HG03060 (cell line): Measurements from ENCODE around the gene GABRB1.
"Not testable (repeated sequence)": the region's sequence is repeated elsewhere in the genome, so short reads cannot be mapped to it uniquely, and the experiment has no call there.

Source experiments
- ATAC-seq: cut with Tn5 transposase; IDR thresholded peaks from one replicate; pipeline ENCODE4 v1.9.1; 2021; ENCODE audit warnings: low read depth, moderate number of reproducible peaks; ENCODE audit not compliant: unreplicated experiment

The GABRB1 gene

GRCh38 chr4:47271291-47271690 is 239.9 kb downstream of the GABRB1 start:
- ATAC-seq = no peak

DNA sequence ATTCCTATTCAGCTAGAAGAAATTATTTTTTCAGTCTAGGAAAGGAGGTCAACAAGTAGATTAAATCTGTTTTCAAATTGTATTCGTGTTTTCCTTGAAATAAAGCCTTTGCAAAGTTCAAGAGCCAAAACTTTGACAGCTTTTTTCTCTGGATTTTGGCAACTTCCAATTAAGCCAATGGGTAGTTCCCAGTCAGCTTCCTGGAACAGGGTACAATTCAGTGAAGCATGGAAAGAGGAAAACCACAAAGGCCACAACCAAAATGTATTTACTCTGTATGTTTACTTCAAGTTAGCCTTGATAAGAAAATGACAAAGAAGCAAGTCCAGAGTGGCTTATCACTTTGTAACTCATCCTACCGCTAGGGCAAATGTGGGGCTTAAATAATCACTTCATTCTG is 243.5 kb downstream of the GABRB1 start:
- ATAC-seq = no peak

DNA sequence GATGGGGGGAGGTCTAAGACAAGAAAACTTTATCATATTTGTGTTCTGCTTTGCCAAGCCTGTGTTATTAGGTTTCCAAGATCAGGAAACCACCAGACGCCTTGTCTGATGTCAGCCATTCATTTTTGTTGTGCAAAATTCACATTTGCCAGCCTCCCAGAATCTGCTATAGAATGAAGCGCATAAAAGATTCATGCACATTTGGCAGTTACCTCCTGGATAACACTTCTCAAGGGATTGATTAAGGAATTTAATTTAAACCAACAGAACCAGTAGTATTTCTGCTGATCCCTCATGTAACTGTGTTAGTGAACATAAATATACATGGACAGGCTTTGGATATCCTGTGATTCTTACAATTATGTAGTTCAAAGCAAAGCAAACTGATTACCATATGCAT is 244.2 kb downstream of the GABRB1 start:
- ATAC-seq = no peak

DNA sequence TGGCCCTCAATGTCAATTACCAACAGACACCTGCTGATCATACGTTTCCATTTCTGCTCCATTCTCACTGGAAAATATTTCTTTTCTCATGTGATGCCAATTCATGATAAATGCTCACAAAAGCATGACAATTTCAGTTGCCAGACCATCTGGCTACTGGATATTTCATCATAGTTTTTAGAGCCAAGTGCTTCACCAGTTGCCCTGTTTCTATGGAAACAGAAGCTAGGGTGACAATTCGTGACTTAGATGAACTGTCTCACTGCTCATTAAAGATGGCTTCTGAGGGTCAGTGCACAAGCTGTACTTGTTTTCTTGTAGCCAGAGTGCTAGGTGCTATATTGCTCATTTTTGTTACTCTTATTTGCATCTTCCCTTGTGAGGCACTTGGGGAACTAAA is 247.3 kb downstream of the GABRB1 start:
- no peak for ATAC-seq

GRCh38 chr4:47287735-47288134 is 256.4 kb downstream of the GABRB1 start:
- ATAC-seq = peak; percentile 95

GRCh38 chr4:47289805-47290204 is 258.4 kb downstream of the GABRB1 start:
- no peak for ATAC-seq

GRCh38 chr4:47290873-47291272 is 259.5 kb downstream of the GABRB1 start:
- ATAC-seq = not testable (repeated sequence)

GRCh38 chr4:47309165-47309564 is 277.8 kb downstream of the GABRB1 start:
- no peak for ATAC-seq

DNA sequence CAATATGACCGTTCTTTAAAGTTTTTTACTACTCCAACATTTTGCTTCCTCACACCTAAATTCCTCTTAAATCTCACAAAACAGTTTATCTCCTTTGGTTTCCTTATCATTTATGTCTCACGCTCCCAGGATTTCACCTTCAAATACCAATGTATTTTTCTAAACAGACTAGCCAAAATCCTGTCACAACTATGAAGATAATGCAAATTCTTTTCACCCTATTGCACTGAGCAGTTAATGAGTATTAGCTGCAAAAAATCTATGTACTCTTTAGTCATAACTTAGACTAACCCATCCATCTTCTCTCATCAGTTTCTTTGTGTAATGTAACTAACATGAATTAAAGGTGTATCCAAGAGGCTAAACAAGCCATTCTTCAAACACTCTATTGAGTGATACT is 280.8 kb downstream of the GABRB1 start:
- ATAC-seq = no peak

DNA sequence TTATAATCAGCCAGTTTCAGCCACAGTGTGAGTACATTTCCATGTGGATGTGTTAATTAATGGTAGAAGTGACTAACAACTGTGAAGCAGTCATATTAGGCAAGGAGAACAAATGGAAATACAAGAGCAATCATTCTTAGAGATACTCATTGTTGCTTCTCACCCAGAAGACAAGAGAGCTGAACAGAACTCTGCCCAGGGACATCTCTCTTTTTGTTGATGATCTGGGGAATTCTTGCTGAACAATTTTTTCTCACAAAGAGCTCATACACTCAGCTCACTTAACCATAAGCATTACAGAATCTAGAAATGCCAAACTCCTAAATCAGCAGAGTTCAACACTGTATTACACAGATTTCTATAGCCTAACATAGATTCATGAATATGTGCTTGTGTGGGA is 282.0 kb downstream of the GABRB1 start:
- no peak for ATAC-seq

DNA sequence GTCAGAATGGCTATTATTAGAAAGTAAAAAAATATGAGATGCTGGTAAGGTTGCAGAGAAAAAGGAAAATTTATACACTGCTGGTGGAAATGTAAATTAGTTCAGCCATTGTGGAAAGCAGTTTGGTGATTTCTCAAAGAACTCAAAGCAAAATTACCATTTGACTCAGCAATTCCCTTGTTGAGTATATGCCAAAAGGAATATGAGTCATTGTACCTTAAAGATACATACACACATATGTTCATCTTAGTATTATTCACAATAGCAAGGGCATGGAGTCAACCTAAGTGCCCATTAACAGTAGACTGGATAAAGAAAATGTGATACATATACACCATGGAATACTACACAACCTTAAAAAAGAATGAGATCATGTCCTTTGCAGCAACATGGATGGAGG is 284.0 kb downstream of the GABRB1 start:
- peak; percentile 70 for ATAC-seq

GRCh38 chr4:47326025-47326424 is 294.7 kb downstream of the GABRB1 start:
- ATAC-seq = no peak

DNA sequence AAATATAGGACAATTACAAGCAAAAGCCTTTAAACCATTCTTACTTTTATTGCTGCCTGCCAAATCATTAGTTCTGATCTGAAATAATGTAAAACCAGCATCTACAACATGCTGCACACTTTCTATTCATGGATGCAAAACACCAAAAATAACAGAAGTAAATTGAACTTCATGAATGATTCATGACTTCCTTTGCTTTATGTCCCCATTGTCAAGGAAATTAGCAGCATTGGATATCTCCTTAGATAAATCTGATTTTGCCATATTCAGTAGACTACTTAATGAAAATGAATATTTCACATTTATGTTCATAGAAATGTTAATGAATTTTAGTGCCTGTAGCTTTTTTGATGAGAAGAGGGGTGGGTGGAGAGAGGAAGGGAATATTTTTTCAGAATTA is 299.5 kb downstream of the GABRB1 start:
- no peak for ATAC-seq

DNA sequence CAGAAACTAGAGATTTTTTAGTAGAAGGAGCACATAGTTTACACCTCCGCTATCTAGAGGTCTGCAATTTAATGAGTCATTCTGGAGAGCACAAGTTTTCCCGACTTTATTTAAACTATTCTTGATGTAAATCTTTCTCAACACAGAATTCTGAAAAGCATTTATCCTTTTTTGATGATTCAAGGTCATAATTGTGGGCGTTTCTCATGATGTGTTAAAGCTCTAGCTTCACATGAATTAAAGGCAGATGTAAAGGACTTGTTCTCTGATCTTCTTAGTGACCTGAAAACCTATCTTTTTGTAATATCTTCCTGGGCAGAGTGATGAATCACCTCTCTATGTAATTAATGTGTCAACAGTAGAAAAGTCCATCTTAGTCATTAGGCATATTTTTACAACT is 303.3 kb downstream of the GABRB1 start:
- ATAC-seq = no peak

DNA sequence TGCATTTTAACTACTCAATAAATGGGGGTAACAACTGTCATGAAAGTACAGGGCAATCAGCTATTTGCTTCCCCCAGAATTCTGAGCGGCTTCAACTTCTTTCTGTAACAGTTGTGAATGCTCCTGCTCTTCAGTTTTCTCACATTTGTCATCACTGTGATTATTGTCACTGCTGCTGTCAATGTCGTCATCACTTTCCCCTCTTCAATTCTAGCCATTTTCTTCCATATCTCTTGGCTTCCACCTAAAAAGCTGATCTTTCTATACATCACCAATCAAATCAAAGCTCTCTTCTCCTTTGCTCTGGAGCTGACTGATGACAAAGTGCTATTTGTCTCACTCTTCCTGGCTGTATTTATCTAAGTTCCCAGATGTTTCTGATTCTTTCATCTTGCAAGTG is 306.5 kb downstream of the GABRB1 start:
- no peak for ATAC-seq

GRCh38 chr4:47340914-47341313 is 309.5 kb downstream of the GABRB1 start:
- no peak for ATAC-seq

- no peak for ATAC-seq
Observed at GRCh38 chr4:47342796-47343195, 311.4 kb downstream of the GABRB1 start.

DNA sequence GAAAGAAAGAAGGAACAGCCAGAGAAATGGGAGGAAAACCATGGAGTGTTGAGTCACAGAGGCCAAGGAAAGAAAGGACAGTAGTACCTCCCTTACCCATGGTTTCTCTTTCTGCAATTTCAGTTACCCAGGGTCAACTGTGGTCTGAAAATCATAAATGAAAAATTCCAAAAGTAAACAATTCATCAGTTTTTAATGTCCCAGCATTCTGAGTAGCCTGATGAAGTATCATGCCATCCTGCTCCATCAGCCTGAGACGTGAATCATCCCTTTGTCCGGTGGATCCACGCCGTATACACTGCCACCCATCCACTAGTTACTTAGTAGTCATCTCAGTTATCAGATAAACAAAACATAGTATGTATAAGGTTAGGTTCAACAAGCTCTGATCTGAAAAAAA is 318.0 kb downstream of the GABRB1 start:
- ATAC-seq = no peak

GRCh38 chr4:47355568-47355967 is 324.2 kb downstream of the GABRB1 start:
- no peak for ATAC-seq

DNA sequence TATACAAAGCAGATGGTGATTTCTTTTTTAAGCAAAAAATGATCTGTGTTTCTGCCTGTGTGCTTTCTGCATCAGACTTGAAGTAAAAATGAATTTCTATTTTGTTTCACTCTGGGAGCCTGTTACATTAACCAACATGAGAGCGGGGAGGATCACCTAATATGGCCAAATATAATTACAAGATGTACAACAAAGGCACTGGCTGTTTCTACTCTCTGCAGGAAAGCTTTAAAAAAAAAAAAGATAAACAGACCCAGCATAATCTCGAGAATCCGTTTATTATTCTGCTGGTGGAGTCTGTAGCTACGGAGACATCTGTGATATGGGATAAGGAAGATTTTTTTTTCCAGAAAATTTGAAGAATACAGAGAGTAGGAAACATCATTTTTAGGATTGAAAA is 328.5 kb downstream of the GABRB1 start:
- ATAC-seq = no peak

DNA sequence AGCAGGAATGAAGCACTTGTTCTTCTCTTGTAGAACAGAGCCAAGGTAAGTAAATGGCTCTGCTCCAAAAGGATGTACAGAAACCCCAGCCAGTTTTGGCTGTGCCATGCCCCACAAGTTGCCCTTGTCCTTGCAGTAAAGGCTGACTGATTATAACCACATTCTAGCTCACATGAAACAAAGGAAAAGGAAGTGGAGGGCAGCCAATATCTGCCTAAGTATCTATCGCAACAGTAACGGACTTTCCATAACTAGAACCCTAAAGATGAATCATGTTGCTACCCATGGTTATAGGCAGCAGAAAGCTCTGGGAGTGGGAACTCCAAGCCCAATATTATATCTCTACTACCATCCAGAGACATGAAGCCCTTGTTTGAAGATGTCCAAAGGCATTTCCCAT is 336.4 kb downstream of the GABRB1 start:
- no peak for ATAC-seq

GRCh38 chr4:47368211-47368610 is 336.8 kb downstream of the GABRB1 start:
- no peak for ATAC-seq

GRCh38 chr4:47372561-47372960 is 341.2 kb downstream of the GABRB1 start:
- ATAC-seq = no peak

- ATAC-seq = no peak
Observed at GRCh38 chr4:47373174-47373573, 341.8 kb downstream of the GABRB1 start.
